ENCODE measurements around the gene ZNF248. TPM values are rescaled to one million over a fixed set of nuclear protein-coding genes. Genes with fewer than 3 reads are reported as not detected.

ZNF248 gene
- total RNA-seq, 1 donor from 2014 or later = 15.1 TPM

DNA sequence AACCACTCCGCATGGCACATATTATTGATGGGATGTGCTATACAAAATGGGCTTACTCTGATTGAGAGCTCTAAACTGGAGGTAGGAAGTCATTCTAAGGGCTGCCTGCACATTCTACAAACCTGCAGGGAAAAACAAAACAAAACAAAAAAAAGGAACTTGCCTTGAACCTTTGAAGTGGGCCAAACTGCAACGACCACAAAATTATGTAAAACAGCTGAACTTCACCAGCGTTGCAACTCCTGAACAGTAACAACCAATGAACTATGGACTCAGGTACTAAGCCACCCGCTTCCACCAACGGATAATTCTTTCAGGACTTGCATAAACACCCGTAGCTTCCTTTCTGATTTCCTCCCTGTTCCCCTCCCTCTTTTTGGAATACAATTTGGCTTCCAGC, 80.4 kb downstream of the ZNF248 start:
- no peak overlapping the region for H3K27ac ChIP-seq (replicated peaks)

DNA sequence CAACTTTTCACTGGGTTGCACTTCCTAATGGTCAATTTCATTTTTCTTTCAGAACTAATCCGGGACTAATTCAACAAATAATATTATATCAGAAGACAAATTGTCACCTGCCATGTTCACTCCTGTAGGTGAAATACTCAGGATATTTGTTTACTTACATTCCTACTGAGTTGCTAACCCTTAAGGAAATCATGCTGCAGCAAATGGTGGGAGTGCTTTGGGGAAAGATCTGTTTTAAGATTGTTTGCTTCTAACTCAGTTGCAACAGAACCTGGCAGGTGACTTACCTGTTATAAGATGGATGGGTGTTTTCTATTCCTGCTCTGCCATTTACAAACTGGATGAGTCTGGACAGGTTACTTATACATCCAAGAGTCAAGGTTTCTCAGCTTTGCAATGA, 81.8 kb downstream of the ZNF248 start:
- H3K27me3 ChIP-seq (ENCODE audit: low read depth) = no peaks in the 10 kb centered on the region
- intact Hi-C loops (cut with micrococcal nuclease) = no loop called here
- no peak overlapping the region for H3K27ac ChIP-seq (replicated peaks)
- TF ChIP-seq, protein P1, sequence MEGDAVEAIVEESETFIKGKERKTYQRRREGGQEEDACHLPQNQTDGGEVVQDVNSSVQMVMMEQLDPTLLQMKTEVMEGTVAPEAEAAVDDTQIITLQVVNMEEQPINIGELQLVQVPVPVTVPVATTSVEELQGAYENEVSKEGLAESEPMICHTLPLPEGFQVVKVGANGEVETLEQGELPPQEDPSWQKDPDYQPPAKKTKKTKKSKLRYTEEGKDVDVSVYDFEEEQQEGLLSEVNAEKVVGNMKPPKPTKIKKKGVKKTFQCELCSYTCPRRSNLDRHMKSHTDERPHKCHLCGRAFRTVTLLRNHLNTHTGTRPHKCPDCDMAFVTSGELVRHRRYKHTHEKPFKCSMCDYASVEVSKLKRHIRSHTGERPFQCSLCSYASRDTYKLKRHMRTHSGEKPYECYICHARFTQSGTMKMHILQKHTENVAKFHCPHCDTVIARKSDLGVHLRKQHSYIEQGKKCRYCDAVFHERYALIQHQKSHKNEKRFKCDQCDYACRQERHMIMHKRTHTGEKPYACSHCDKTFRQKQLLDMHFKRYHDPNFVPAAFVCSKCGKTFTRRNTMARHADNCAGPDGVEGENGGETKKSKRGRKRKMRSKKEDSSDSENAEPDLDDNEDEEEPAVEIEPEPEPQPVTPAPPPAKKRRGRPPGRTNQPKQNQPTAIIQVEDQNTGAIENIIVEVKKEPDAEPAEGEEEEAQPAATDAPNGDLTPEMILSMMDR (IDR thresholded peaks at IDR 0.05; ENCODE audit: borderline replicate concordance) = no peak
- no peak overlapping the region for H3K4me3 ChIP-seq
- no peaks in the 10 kb centered on the region for H3K36me3 ChIP-seq
- H3K9me3 ChIP-seq (replicated peaks) = peaks cover 15% of the 10 kb centered on the region
- DNase-seq = no peak
- no peaks in the 10 kb centered on the region for H3K4me1 ChIP-seq

More for the DNA sequence above, 80.4 kb downstream of the ZNF248 start:
- intact Hi-C loops (cut with micrococcal nuclease) = no loop called here
- peaks cover 27% of the 10 kb centered on the region for H3K9me3 ChIP-seq (replicated peaks)
- no peaks in the 10 kb centered on the region for H3K4me1 ChIP-seq
- no peaks in the 10 kb centered on the region for H3K36me3 ChIP-seq
- no peak for DNase-seq
- no peaks in the 10 kb centered on the region for H3K27me3 ChIP-seq (ENCODE audit: low read depth)
- TF ChIP-seq, protein P1 (IDR thresholded peaks at IDR 0.05; ENCODE audit: borderline replicate concordance) = no peak
- H3K4me3 ChIP-seq = no peak overlapping the region

DNA sequence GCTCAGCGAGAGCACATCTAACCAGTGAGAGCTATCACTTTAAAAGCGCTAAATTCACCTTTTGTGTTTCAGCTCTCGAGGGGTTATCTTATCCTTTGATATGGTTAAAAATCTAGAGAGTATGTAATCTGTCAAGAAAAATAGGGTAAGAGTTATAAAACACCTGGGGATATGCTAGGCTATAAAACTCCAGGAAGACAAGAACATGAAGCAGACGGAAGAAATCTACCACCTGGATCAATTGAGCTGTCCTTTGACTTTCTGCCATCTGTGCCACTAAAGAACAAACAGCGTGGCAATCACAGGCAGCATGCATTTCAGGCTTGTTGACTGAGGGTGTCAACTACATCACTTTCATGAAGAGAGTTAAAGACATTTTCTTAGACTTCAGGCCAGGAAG, 83.1 kb downstream of the ZNF248 start:
- H3K27ac ChIP-seq (replicated peaks) = no peak overlapping the region
- H3K36me3 ChIP-seq = no peaks in the 10 kb centered on the region
- no peaks in the 10 kb centered on the region for H3K4me1 ChIP-seq
- H3K9me3 ChIP-seq (replicated peaks) = peaks cover 10% of the 10 kb centered on the region
- no peak for DNase-seq
- intact Hi-C loops (cut with micrococcal nuclease) = no loop called here
- no peak overlapping the region for H3K4me3 ChIP-seq
- no peaks in the 10 kb centered on the region for H3K27me3 ChIP-seq (ENCODE audit: low read depth)
- TF ChIP-seq, protein P1 (IDR thresholded peaks at IDR 0.05; ENCODE audit: borderline replicate concordance) = no peak

DNA sequence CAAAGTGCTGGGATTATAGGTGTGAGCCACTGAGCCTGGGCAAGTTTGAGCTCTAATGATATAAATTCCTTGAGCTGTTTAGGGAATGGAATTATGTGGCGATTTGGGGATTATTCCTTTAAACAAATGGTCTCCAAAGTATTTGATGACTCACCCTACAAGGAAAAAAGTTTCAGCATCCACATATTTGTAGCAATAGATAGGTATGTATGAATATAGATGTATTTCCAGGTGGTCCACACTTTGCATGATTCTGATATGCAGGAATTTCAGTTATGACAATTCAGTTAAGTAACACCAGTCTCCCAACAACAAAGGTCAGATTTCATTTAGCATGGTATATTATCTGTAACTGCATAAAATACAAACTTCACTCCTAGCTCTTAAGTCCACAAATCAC, 92.2 kb downstream of the ZNF248 start:
- H3K9me3 ChIP-seq (replicated peaks) = peaks cover 59% of the 10 kb centered on the region

DNA sequence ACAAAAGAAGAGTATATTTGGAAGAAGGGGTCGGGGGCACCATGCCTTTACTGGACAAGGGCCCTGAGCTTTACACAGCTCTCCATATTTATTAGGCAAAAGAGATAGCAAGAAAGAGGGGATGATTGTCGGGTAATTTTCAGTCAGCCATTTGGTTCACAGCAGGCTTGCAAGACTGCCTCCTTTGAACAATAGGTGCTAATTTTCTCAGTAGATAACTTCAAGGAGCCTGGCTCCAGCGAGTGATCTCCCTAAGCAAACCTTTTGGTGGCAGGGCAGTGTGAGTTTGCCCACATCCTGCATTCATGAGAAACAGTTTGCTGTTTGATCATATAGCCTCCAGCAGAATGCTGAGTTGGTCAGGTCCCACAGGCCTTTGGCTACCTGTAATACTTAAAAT, 94.3 kb downstream of the ZNF248 start:
- no peak overlapping the region for H3K27ac ChIP-seq (replicated peaks)
- intact Hi-C loops (cut with micrococcal nuclease) = no loop called here
- H3K27me3 ChIP-seq (ENCODE audit: low read depth) = no peaks in the 10 kb centered on the region
- TF ChIP-seq, protein P1 (IDR thresholded peaks at IDR 0.05; ENCODE audit: borderline replicate concordance) = no peak
- no peak for DNase-seq
- no peaks in the 10 kb centered on the region for H3K4me1 ChIP-seq
- H3K4me3 ChIP-seq = no peak overlapping the region
- H3K9me3 ChIP-seq (replicated peaks) = peaks cover 46% of the 10 kb centered on the region
- H3K36me3 ChIP-seq = no peaks in the 10 kb centered on the region

More for the DNA sequence above, 92.2 kb downstream of the ZNF248 start:
- Histone ChIP-seq H3K27ac (replicated peaks) (no peak overlapping the region), H3K4me3 (no peak overlapping the region), H3K27me3 (ENCODE audit: low read depth) (no peaks in the 10 kb centered on the region), H3K36me3 (no peaks in the 10 kb centered on the region), H3K4me1 (no peaks in the 10 kb centered on the region)
- TF ChIP-seq, protein P1 (IDR thresholded peaks at IDR 0.05; ENCODE audit: borderline replicate concordance) = no peak
- no peak for DNase-seq
- intact Hi-C loops (cut with micrococcal nuclease) = no loop called here

DNA sequence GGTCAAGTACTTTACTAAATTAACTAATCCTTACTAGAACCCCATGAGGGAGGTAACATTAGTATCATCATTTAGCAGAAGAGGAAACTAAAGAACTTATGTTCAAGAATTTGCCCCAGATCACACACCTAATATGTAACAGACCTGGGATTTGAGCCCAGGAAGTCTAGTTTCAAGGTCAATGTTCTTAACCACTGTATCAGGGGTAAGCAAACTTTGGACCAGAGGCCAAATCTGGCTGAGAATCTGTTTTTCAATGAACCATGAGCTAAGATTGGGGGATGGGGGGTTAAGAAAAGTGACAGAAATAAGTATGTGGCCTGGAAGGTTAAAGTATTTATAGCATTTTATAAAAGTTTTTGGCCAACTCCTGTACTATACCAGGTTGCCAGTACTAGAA, 95.1 kb downstream of the ZNF248 start:
- Histone ChIP-seq H3K36me3 (no peaks in the 10 kb centered on the region), H3K9me3 (replicated peaks) (peaks cover 38% of the 10 kb centered on the region), H3K4me3 (no peak overlapping the region), H3K27me3 (ENCODE audit: low read depth) (no peaks in the 10 kb centered on the region), H3K27ac (replicated peaks) (no peak overlapping the region), H3K4me1 (no peaks in the 10 kb centered on the region)
- DNase-seq = no peak
- TF ChIP-seq, protein P1 (IDR thresholded peaks at IDR 0.05; ENCODE audit: borderline replicate concordance) = no peak
- intact Hi-C loops (cut with micrococcal nuclease) = no loop called here
